ENCODE data around the gene ANKRD40. TPM values are rescaled to one million over a fixed set of nuclear protein-coding genes. Genes with fewer than 3 reads are reported as not detected.

ANKRD40 gene
- total RNA-seq, 1 donor from 2014 or later: 38.8 TPM

GRCh38 chr17:50712641-50713040 lies 4.9 kb upstream of the ANKRD40 start:
- intact Hi-C loops (cut with micrococcal nuclease): no loop called here

GRCh38 chr17:50710650-50711049 lies 2.9 kb upstream of the ANKRD40 start:
- intact Hi-C loops (cut with micrococcal nuclease): no loop called here

GRCh38 chr17:50710025-50710424 lies 2.3 kb upstream of the ANKRD40 start:
- intact Hi-C loops (cut with micrococcal nuclease): no loop called here

GRCh38 chr17:50709053-50709452 lies 1.3 kb upstream of the ANKRD40 start:
- intact Hi-C loops (cut with micrococcal nuclease): loop anchor here (5.0 to 10.0 kb wide), 4 partner anchors 282 to 413 kb away; partner anchors contain the start of genes ACSF2, EME1, LRRC59 and MRPL27

- intact Hi-C loops (cut with micrococcal nuclease): loop anchor here (1.0 to 10.0 kb wide), 8 partner anchors 11 to 445 kb away; partner anchors contain the start of genes ACSF2, EME1, LRRC59 and LUC7L3
Measured at GRCh38 chr17:50708050-50709000, 611 bp upstream of the ANKRD40 start.

GRCh38 chr17:50703162-50703561 lies 4.6 kb downstream of the ANKRD40 start:
- intact Hi-C loops (cut with micrococcal nuclease): loop anchor here (10.0 kb wide), 1 partner anchor 308 kb away; the partner anchor contains the start of gene LRRC59

GRCh38 chr17:50699410-50699809 lies 8.3 kb downstream of the ANKRD40 start:
- intact Hi-C loops (cut with micrococcal nuclease): no loop called here

GRCh38 chr17:50697663-50698272 lies 9.9 kb downstream of the ANKRD40 start:
- intact Hi-C loops (cut with micrococcal nuclease): no loop called here

- intact Hi-C loops (cut with micrococcal nuclease): no loop called here
Measured at GRCh38 chr17:50697062-50697461, 10.7 kb downstream of the ANKRD40 start.

GRCh38 chr17:50696365-50696879 lies 11.3 kb downstream of the ANKRD40 start:
- intact Hi-C loops (cut with micrococcal nuclease): no loop called here

- intact Hi-C loops (cut with micrococcal nuclease): no loop called here
Measured at GRCh38 chr17:50693036-50693682, 14.6 kb downstream of the ANKRD40 start.

- intact Hi-C loops (cut with micrococcal nuclease): no loop called here
Measured at GRCh38 chr17:50692448-50693035, 15.2 kb downstream of the ANKRD40 start.

GRCh38 chr17:50691550-50692447 lies 15.9 kb downstream of the ANKRD40 start:
- intact Hi-C loops (cut with micrococcal nuclease): no loop called here

GRCh38 chr17:50690887-50691549 lies 16.7 kb downstream of the ANKRD40 start:
- intact Hi-C loops (cut with micrococcal nuclease): no loop called here

GRCh38 chr17:50689956-50690886 lies 17.5 kb downstream of the ANKRD40 start:
- intact Hi-C loops (cut with micrococcal nuclease): no loop called here

- intact Hi-C loops (cut with micrococcal nuclease): no loop called here
Measured at GRCh38 chr17:50689251-50689650, 18.5 kb downstream of the ANKRD40 start.

- intact Hi-C loops (cut with micrococcal nuclease): no loop called here
Measured at GRCh38 chr17:50688245-50688644, 19.5 kb downstream of the ANKRD40 start.

All from T-helper 1 cell treated with Interleukin-12 subunit alpha and Interleukin-12 subunit beta and Interleukin-4 antibody, amounts not matched to agents 30 ng/mL and 1 ng/mL, for 36 hours (primary cell).